Endodermal cell (in vitro differentiated cells): Measurements from ENCODE around the gene CTDSPL2. TPM values are rescaled to one million over a fixed set of nuclear protein-coding genes. Genes with fewer than 3 reads are reported as not detected.

Source experiments
- DNase-seq: peaks from one replicate; pipeline ENCODE4 v3.0.0-alpha.2; 2017
- H3K27ac ChIP-seq: 2 replicates; pipeline ENCODE4 v1.5.1; 2013; ENCODE audit warnings: mild to moderate bottlenecking, low read depth, low read length, moderate library complexity
- H3K27me3 ChIP-seq: 2 replicates; pipeline ENCODE4 v1.6.1; 2013; ENCODE audit warnings: mild to moderate bottlenecking, low read length, moderate library complexity; ENCODE audit not compliant: insufficient read depth, control insufficient read depth, poor library complexity, severe bottlenecking
- H3K36me3 ChIP-seq: 2 replicates; pipeline ENCODE4 v1.7.0; 2013; ENCODE audit warnings: mild to moderate bottlenecking, low read length, moderate library complexity; ENCODE audit not compliant: control insufficient read depth, insufficient read depth
- H3K4me1 ChIP-seq: one replicate; pipeline ENCODE4 v1.7.0; 2013; ENCODE audit warnings: low read length; ENCODE audit not compliant: control insufficient read depth, insufficient read depth
- H3K4me3 ChIP-seq: 2 replicates; pipeline ENCODE4 v1.5.1; 2013; ENCODE audit warnings: mild to moderate bottlenecking, low read length, moderate library complexity
- H3K9ac ChIP-seq: 2 replicates; pipeline ENCODE4 v1.6.1; 2013; ENCODE audit warnings: mild to moderate bottlenecking, low read length, moderate library complexity; ENCODE audit not compliant: poor library complexity, severe bottlenecking; ENCODE audit errors: extremely low read depth
- H3K9me3 ChIP-seq: 2 replicates; pipeline ENCODE4 v1.6.1; 2013; ENCODE audit warnings: mild to moderate bottlenecking, low read length, moderate library complexity; ENCODE audit not compliant: control insufficient read depth
- H3K27ac Mint-ChIP-seq: 2 replicates; pipeline ENCODE4 v1.8.0; 2020; ENCODE audit warnings: mixed read lengths
- H3K27me3 Mint-ChIP-seq: 2 replicates; pipeline ENCODE4 v1.8.0; 2021; ENCODE audit warnings: mild to moderate bottlenecking, mixed read lengths; ENCODE audit not compliant: insufficient read depth
- H3K36me3 Mint-ChIP-seq: 2 replicates; pipeline ENCODE4 v1.8.0; 2020; ENCODE audit warnings: low read depth, mixed read lengths
- H3K4me1 Mint-ChIP-seq: 2 replicates; pipeline ENCODE4 v1.8.0; 2020; ENCODE audit warnings: mixed read lengths
- H3K4me3 Mint-ChIP-seq: 2 replicates; pipeline ENCODE4 v1.8.0; 2020; ENCODE audit warnings: mild to moderate bottlenecking, moderate library complexity, mixed read lengths
- H3K9me3 Mint-ChIP-seq: 2 replicates; pipeline ENCODE4 v1.8.0; 2020; ENCODE audit warnings: mild to moderate bottlenecking, mixed read lengths
- CTCF ChIP-seq: fragments of 200-600 bp; sonication (generic); conservative IDR thresholded peaks from 2 replicates; pipeline ENCODE4 v1.5.0; 2021; ENCODE audit warnings: antibody characterized with exemption, mild to moderate bottlenecking
- WGBS, 2 experiments: methylation state at CpG; one replicate each; pipeline versions ENCODE4 v1.1.5 to v1.1.7; 2013; ENCODE audit warnings: missing lambda C conversion rate in 2 of 2, mixed read lengths in 1 of 2; ENCODE audit not compliant: insufficient coverage in 1 of 2, insufficient read length in 1 of 2; 5-methylcytosine and 5-hydroxymethylcytosine counted together
- total RNA-seq, 2 donors: library from RNA; stranded (reverse); fragmentation: NEBNext Ultra II Directional in 1 of 2; extraction: Animal tissue kit (Norgen Biotek cat#: 25700) in 1 of 2; gene quantifications; 2 replicates in 1 of 2; 3 replicates in 1 of 2; pipeline ENCODE4 v1.2.1, GENCODE V29; 2021

The CTDSPL2 gene
- total RNA-seq, 2 donors from 2014 or later, result 71.1 to 74.3 TPM

- H3K9me3 Mint-ChIP-seq, result no peaks in the 10 kb centered on the region
- Histone ChIP-seq H3K4me3 (no peak overlapping the region), H3K9ac (no peak overlapping the region), H3K9me3 (no peaks in the 10 kb centered on the region), H3K4me1 (no peaks in the 10 kb centered on the region), H3K27me3 (no peaks in the 10 kb centered on the region), H3K36me3 (peaks cover 64% of the 10 kb centered on the region), H3K27ac (no peak overlapping the region)
- WGBS, 2 experiments, result 100% methylated on average over 2 of the region's 3 CpGs; no CpG with 5 or more reads in 1 of the 2 experiments
- no peak overlapping the region for H3K27ac Mint-ChIP-seq
- H3K4me3 Mint-ChIP-seq, result no peak overlapping the region
- TF ChIP-seq CTCF, result no peak
- peaks cover 52% of the 10 kb centered on the region for H3K36me3 Mint-ChIP-seq
- no peaks in the 10 kb centered on the region for H3K27me3 Mint-ChIP-seq
- H3K4me1 Mint-ChIP-seq, result no peaks in the 10 kb centered on the region
- no peak for DNase-seq
Measured at GRCh38 chr15:44492672-44493071, 65.2 kb downstream of the CTDSPL2 start.

- no peak overlapping the region for H3K9ac ChIP-seq
- H3K27me3 Mint-ChIP-seq, result no peaks in the 10 kb centered on the region
- H3K4me3 ChIP-seq, result no peak overlapping the region
- H3K36me3 Mint-ChIP-seq, result peaks cover 49% of the 10 kb centered on the region
- WGBS, 2 experiments, result 94 to 95% methylated on average over 8 of the region's 8 CpGs
- no peak overlapping the region for H3K4me3 Mint-ChIP-seq
- no peaks in the 10 kb centered on the region for H3K4me1 Mint-ChIP-seq
- DNase-seq, result no peak
- H3K27me3 ChIP-seq, result no peaks in the 10 kb centered on the region
- no peak overlapping the region for H3K27ac ChIP-seq
- H3K27ac Mint-ChIP-seq, result no peak overlapping the region
- no peaks in the 10 kb centered on the region for H3K4me1 ChIP-seq
- H3K9me3 ChIP-seq, result no peaks in the 10 kb centered on the region
- peaks cover 65% of the 10 kb centered on the region for H3K36me3 ChIP-seq
- no peaks in the 10 kb centered on the region for H3K9me3 Mint-ChIP-seq
- no peak for TF ChIP-seq CTCF
Measured at GRCh38 chr15:44495562-44495961, 68.1 kb downstream of the CTDSPL2 start.

- no peak for TF ChIP-seq CTCF
- Mint-ChIP-seq H3K27me3 (no peaks in the 10 kb centered on the region), H3K27ac (peak overlapping the region; percentile 65), H3K4me1 (no peaks in the 10 kb centered on the region), H3K9me3 (no peaks in the 10 kb centered on the region), H3K36me3 (peaks cover 50% of the 10 kb centered on the region), H3K4me3 (no peak overlapping the region)
- Histone ChIP-seq H3K9me3 (no peaks in the 10 kb centered on the region), H3K4me1 (no peaks in the 10 kb centered on the region), H3K36me3 (peaks cover 64% of the 10 kb centered on the region), H3K4me3 (no peak overlapping the region), H3K27me3 (no peaks in the 10 kb centered on the region), H3K27ac (no peak overlapping the region), H3K9ac (no peak overlapping the region)
- WGBS, 2 experiments, result 90 to 100% methylated on average over 2 to 3 of the region's 3 CpGs
- no peak for DNase-seq
Measured at GRCh38 chr15:44500555-44500954, 73.1 kb downstream of the CTDSPL2 start.
